Kidney epithelial cell (primary cell): ENCODE data around the gene FLNB. TPM values are rescaled to one million over a fixed set of nuclear protein-coding genes. Genes with fewer than 3 reads are reported as not detected.

Experiments used
- DNase-seq: peaks from one replicate; pipeline ENCODE4 v3.0.0-alpha.2; 2010; ENCODE audit warnings: low read depth
- H3K27me3 ChIP-seq: 2 replicates; pipeline ENCODE4 v1.6.0; 2011; ENCODE audit warnings: low read length; ENCODE audit not compliant: control insufficient read depth, insufficient read depth
- H3K36me3 ChIP-seq: 2 replicates; pipeline ENCODE4 v1.5.1; 2011; ENCODE audit warnings: low read length; ENCODE audit not compliant: control insufficient read depth, insufficient read depth
- H3K4me3 ChIP-seq: 2 replicates; pipeline ENCODE4 v1.5.1; 2011; ENCODE audit warnings: low read depth, mild to moderate bottlenecking, control low read depth, low read length
- CTCF ChIP-seq: IDR thresholded peaks from 2 replicates; pipeline ENCODE4 v1.5.1; 2011; ENCODE audit warnings: mild to moderate bottlenecking, moderate library complexity, low read length, control low read depth, inconsistent platforms; ENCODE audit not compliant: insufficient read depth, poor library complexity, severe bottlenecking
- total RNA-seq: library from RNA; depleted of rRNA; stranded (reverse); fragments of >200 nt; gene quantifications from 2 replicates; pipeline ENCODE4 v1.2.3, GENCODE V29; 2015

The FLNB gene
- total RNA-seq, 1 donor from 2014 or later, result 536 TPM

GRCh38 chr3:58090351-58090750, 82.1 kb downstream of the FLNB start:
- no peaks in the 10 kb centered on the region for H3K36me3 ChIP-seq
- H3K27me3 ChIP-seq, result no peaks in the 10 kb centered on the region
- H3K4me3 ChIP-seq, result no peak overlapping the region
- no peak for TF ChIP-seq CTCF
- no peak for DNase-seq

- Histone ChIP-seq H3K36me3 (peaks cover 2% of the 10 kb centered on the region), H3K27me3 (no peaks in the 10 kb centered on the region), H3K4me3 (no peak overlapping the region)
- no peak for DNase-seq
- no peak for TF ChIP-seq CTCF
Measured at GRCh38 chr3:58092521-58092920, 84.3 kb downstream of the FLNB start.

GRCh38 chr3:58093574-58094195, 85.5 kb downstream of the FLNB start:
- no peaks in the 10 kb centered on the region for H3K27me3 ChIP-seq
- no peak for DNase-seq
- peaks cover 4% of the 10 kb centered on the region for H3K36me3 ChIP-seq
- no peak for TF ChIP-seq CTCF
- H3K4me3 ChIP-seq, result no peak overlapping the region

GRCh38 chr3:58094657-58095056, 86.4 kb downstream of the FLNB start:
- H3K36me3 ChIP-seq, result peaks cover 5% of the 10 kb centered on the region
- H3K27me3 ChIP-seq, result no peaks in the 10 kb centered on the region
- no peak for TF ChIP-seq CTCF
- no peak for DNase-seq
- no peak overlapping the region for H3K4me3 ChIP-seq

GRCh38 chr3:58095603-58096138, 87.4 kb downstream of the FLNB start:
- no peak for TF ChIP-seq CTCF
- peaks cover 5% of the 10 kb centered on the region for H3K36me3 ChIP-seq
- no peaks in the 10 kb centered on the region for H3K27me3 ChIP-seq
- DNase-seq, result no peak
- H3K4me3 ChIP-seq, result no peak overlapping the region

GRCh38 chr3:58098531-58098930, 90.3 kb downstream of the FLNB start:
- TF ChIP-seq CTCF, result no peak
- DNase-seq, result no peak
- Histone ChIP-seq H3K36me3 (peaks cover 5% of the 10 kb centered on the region), H3K27me3 (no peaks in the 10 kb centered on the region), H3K4me3 (no peak overlapping the region)
